KOPT-K1 (cell line): ENCODE measurements around the gene IL5RA.

Source experiments
- H3K27ac ChIP-seq: fragments of 200-600 bp; sonication (generic); 2 replicates; pipeline ENCODE4 v1.5.1; 2016; ENCODE audit warnings: antibody characterized with exemption, mild to moderate bottlenecking, low read depth, low read length; ENCODE audit not compliant: poor library complexity, severe bottlenecking
- H3K36me3 ChIP-seq: fragments of 200-600 bp; sonication (generic); 2 replicates; pipeline ENCODE4 v1.5.1; 2017; ENCODE audit warnings: antibody characterized with exemption, mild to moderate bottlenecking, low read length, moderate library complexity; ENCODE audit not compliant: insufficient read depth
- H3K9me3 ChIP-seq: fragments of 200-600 bp; sonication (generic); 2 replicates; pipeline ENCODE4 v1.5.1; 2017; ENCODE audit warnings: antibody characterized with exemption, low read length, mild to moderate bottlenecking; ENCODE audit not compliant: insufficient read depth, poor library complexity, severe bottlenecking

The IL5RA gene

DNA sequence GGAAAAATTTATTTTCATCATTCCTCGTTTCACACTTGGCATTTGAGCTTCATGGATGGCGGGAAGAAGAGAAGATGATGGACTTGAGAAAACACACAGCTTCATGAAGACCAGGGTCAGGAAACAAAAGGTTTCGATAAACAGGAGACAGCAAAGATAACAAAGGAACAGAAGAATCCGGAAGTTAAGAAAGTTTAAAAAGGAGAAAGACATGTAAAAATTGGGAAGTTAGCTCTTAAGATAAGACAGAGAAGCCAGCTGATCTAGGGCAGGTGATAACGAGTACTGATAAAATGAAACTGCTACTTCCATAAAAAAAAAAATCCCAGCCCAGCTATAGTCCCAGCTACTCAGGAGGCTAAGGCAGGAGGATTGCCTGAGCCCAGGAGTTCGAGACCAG is 23.9 kb downstream of the IL5RA start:
- no peaks in the 10 kb centered on the region for H3K9me3 ChIP-seq
- H3K27ac ChIP-seq: no peak overlapping the region
- H3K36me3 ChIP-seq: no peaks in the 10 kb centered on the region

- no peak overlapping the region for H3K27ac ChIP-seq
- H3K9me3 ChIP-seq: no peaks in the 10 kb centered on the region
- no peaks in the 10 kb centered on the region for H3K36me3 ChIP-seq
Measured at GRCh38 chr3:3085782-3086181, 24.4 kb downstream of the IL5RA start.

GRCh38 chr3:3084890-3085289 is 25.3 kb downstream of the IL5RA start:
- no peak overlapping the region for H3K27ac ChIP-seq
- H3K36me3 ChIP-seq: no peaks in the 10 kb centered on the region
- no peaks in the 10 kb centered on the region for H3K9me3 ChIP-seq

GRCh38 chr3:3082234-3082924 is 27.8 kb downstream of the IL5RA start:
- Histone ChIP-seq H3K36me3 (no peaks in the 10 kb centered on the region), H3K27ac (no peak overlapping the region), H3K9me3 (no peaks in the 10 kb centered on the region)

GRCh38 chr3:3081381-3082233 is 28.6 kb downstream of the IL5RA start:
- H3K9me3 ChIP-seq: no peaks in the 10 kb centered on the region
- no peaks in the 10 kb centered on the region for H3K36me3 ChIP-seq
- H3K27ac ChIP-seq: no peak overlapping the region

DNA sequence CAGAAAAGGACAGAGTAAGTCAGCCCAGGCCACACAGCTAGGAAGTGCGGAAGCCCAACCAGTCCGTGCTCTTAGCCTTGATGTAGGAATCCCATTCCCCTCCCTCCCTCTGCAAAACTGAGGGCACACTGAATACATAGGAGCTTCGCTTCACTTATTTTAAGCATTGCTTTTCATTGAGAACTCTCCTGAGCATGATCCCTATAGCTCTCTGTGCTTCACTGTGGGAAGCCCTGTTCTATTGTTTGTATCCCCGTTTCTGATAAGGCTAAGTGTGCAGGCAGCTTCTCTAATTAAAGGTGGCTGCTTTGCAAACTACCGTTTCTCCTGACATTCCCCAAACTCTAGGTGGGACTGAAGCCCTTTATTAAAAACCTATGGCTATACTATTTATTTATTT is 29.9 kb downstream of the IL5RA start:
- Histone ChIP-seq H3K9me3 (no peaks in the 10 kb centered on the region), H3K36me3 (no peaks in the 10 kb centered on the region), H3K27ac (no peak overlapping the region)

DNA sequence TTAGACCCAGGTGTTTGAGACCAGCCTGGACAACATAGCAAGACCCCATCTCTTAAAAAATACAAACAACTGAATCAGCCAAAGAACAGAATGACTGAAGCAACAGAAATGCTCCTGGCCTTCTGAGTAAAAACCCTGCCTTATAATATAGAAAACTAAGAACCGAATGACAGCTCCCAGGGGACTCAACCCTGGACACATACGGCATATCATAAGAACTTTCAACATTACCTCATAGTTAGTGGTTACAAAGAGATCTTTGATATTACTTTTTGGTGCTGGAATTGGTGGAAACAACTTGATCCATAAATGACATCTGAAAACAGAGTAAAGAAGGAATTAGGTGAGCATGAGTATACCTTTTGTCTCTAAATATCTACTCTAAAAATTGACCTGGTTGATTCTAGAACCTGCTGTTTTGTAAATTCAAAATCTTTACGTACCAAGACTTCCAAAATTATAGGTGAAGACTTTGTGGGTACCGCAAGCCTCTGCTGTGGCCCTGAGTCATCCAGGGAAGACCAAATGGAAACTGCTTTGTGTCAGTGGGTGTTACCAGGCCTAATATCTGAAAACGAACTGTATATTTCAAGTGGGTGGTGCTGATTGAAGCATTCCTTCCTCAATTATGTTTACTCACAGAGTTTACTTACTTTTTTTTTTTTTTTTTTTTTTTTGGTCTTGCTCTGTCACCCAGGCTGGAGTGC is 35.5 kb downstream of the IL5RA start:
- H3K36me3 ChIP-seq: no peaks in the 10 kb centered on the region

GRCh38 chr3:3071136-3071535 is 39.0 kb downstream of the IL5RA start:
- Histone ChIP-seq H3K27ac (no peak overlapping the region), H3K9me3 (no peaks in the 10 kb centered on the region), H3K36me3 (no peaks in the 10 kb centered on the region)

More for the DNA sequence above, 35.5 kb downstream of the IL5RA start:
- Histone ChIP-seq H3K9me3 (no peaks in the 10 kb centered on the region), H3K27ac (no peak overlapping the region)

- no peaks in the 10 kb centered on the region for H3K9me3 ChIP-seq
- H3K27ac ChIP-seq: no peak overlapping the region
- no peaks in the 10 kb centered on the region for H3K36me3 ChIP-seq
Measured at GRCh38 chr3:3069723-3070122, 40.5 kb downstream of the IL5RA start.

DNA sequence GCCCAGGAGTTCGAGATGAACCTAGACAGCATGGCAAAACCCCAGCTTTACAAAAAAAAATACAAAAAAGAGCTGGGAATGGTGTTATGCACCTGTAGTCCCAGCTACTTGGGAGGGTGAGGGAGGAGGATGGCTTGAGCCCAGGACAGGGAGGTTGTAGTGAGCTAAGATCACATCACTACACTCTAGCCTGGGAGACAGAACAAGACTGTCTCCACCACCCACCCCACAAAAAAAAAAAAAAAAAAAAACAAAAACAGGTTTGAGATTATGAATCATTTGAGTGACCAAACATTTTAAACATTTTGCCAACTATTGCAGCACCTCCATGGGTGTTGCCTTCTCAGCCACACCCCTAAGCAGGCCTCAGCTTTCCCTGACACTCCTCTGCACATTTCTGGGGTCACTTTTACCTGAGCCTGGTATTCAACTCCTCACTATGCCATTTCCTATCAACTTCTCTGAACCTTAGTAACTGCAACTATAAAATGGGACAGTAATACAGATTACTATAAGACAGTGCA is 41.8 kb downstream of the IL5RA start:
- H3K9me3 ChIP-seq: no peaks in the 10 kb centered on the region
- H3K27ac ChIP-seq: no peak overlapping the region
- H3K36me3 ChIP-seq: no peaks in the 10 kb centered on the region

DNA sequence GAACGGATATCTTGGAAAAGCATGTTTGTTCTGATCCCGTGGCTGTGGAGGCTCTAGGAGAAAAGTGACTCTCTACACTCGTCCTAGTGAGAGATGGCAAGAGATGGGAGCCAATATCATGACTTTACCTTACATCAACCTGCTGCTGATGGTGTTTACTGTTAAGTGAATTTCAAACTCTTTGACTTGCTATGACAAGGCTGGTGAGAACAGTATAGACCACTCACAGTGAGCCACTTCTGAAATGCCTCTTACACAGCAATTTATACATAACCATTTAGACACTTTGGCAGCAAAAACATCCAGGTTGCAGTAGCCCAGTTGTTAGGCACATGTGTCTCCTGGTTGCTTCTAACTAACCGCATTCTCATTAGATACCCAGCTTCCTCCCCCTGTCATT is 43.3 kb downstream of the IL5RA start:
- H3K9me3 ChIP-seq: no peaks in the 10 kb centered on the region
- no peak overlapping the region for H3K27ac ChIP-seq
- no peaks in the 10 kb centered on the region for H3K36me3 ChIP-seq

GRCh38 chr3:3066378-3066777 is 43.8 kb downstream of the IL5RA start:
- no peaks in the 10 kb centered on the region for H3K36me3 ChIP-seq
- H3K27ac ChIP-seq: no peak overlapping the region
- H3K9me3 ChIP-seq: no peaks in the 10 kb centered on the region

- no peaks in the 10 kb centered on the region for H3K36me3 ChIP-seq
- H3K9me3 ChIP-seq: no peaks in the 10 kb centered on the region
- no peak overlapping the region for H3K27ac ChIP-seq
Measured at GRCh38 chr3:3065876-3066275, 44.3 kb downstream of the IL5RA start.

GRCh38 chr3:3064297-3064696 is 45.9 kb downstream of the IL5RA start:
- Histone ChIP-seq H3K27ac (no peak overlapping the region), H3K36me3 (no peaks in the 10 kb centered on the region), H3K9me3 (no peaks in the 10 kb centered on the region)

- no peaks in the 10 kb centered on the region for H3K9me3 ChIP-seq
- H3K27ac ChIP-seq: no peak overlapping the region
- no peaks in the 10 kb centered on the region for H3K36me3 ChIP-seq
Measured at GRCh38 chr3:3059645-3060044, 50.5 kb downstream of the IL5RA start.
